GM21528 (cell line): ENCODE results near the gene TBC1D1.
A peak's percentile ranks its signal among the peaks of the same experiment; 100 is the strongest.

ENCODE experiments used
- ATAC-seq: cut with Tn5 transposase; IDR thresholded peaks from one replicate; pipeline ENCODE4 v1.9.1; 2021; ENCODE audit warnings: mild to moderate bottlenecking, moderate library complexity; ENCODE audit not compliant: unreplicated experiment, low FRiP score

Gene TBC1D1

DNA sequence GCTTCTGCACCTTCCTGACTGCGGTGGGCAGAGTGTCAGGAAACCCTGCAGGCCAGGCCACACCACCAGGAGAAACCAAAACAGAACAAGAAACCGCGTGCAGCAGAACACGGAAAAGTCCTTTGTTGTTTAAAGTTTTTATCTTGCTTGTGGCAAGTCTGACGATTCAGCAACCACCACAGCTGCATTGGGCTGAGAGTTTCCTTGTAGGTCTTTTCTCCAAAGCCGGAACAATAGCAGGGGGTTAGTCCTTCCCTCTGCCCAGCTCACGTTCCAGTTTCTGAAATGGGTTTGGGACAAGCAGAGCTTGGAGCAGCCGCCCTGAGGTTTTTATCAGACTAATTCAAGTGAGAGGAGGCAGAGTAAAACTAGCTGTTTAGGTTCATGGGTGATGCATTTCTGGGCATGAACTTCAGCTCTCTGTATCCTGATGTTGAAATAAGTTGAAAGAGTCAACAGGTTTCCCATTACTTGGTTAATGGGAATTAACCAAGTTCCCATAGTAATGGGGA lies 286.2 kb downstream of the TBC1D1 start:
- no peak for ATAC-seq

DNA sequence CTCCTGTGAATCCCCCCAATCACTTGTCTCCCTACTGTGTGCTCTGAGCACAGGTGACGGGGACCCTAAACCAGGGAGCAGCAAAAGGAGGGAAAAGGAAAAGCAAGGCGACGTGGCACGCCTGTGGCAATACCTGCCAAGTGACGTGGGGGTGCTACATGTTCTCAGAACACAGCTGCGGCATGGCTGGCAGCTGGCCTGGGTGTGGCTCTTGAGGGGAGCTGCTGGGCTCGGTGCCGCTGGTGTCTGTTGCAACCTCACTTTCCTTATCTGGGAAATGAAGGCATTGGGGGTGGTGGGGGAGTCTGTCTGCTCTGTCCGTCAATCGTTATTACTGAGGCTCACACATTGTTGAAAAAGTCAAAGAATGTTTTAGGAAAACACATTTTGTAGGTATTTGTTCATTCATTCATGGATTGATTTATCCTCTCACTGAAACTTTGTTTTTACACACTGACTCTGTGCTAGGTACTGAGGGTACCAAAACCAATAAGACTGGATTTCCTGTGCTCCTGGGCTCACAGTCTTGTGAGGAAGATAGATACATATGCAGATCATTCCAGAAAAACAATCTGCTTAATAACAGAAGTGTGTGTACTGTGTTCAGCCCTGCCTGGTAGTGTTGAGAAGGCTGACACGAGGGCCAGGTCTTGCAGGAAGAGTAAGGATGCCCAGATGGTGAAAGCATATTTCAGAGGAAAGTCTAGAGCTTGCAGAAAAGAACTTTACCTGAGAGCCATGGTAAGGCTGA lies 286.9 kb downstream of the TBC1D1 start:
- no peak for ATAC-seq

DNA sequence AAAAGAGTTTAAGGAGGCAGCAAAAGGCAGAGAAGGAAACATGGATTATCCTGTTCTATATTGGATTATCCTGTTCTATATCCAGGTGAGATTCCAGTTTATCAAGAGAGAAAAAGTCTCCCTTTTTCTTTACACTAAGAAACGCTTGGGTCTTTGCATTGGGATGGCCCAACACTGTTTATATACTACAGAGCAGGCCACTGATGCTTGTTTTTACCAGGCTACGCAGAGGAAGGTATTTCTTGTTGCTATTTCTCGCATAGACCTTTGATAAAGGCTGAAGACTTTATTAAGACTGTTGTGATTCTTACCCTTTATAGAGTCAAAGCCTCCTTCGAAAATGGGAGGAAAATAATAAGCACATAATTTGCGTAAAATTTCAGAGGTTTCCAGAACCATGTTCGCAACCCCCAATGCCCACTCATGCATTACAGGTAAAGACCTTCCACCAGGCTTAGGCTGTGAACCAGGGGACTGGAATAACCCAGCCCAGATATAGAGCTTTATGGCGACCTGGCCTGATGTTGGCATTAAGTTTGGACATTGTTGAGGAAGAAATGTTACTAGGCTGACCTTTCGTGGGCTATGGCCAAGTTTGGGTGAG lies 287.6 kb downstream of the TBC1D1 start:
- no peak for ATAC-seq

GRCh38 chr4:38179690-38180377 lies 288.9 kb downstream of the TBC1D1 start:
- peak; percentile 51 for ATAC-seq

- no peak for ATAC-seq
Measured at GRCh38 chr4:38180456-38180855, 289.6 kb downstream of the TBC1D1 start.

- no peak for ATAC-seq
Measured at GRCh38 chr4:38181286-38181685, 290.4 kb downstream of the TBC1D1 start.

- ATAC-seq: no peak
Measured at GRCh38 chr4:38182334-38182998, 291.6 kb downstream of the TBC1D1 start.

DNA sequence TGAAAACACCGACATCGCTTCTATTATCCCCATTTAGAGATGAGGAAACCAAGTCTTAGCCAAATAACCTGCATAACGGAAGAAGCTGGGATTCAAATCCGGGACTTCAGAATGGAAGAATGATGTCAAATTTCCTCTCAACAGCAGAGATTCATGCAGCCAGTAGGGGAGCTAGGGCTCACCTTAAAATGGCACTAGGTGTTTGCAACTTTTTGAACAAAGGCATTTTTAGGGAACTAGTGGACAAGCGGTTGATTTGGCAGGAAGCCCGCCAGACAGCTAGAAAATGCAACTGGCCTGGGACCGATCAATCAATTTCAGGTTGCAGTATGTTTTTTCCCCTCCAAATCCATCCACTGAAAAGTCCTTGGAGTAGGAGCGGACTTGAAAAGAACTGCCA lies 293.5 kb downstream of the TBC1D1 start:
- ATAC-seq: no peak

DNA sequence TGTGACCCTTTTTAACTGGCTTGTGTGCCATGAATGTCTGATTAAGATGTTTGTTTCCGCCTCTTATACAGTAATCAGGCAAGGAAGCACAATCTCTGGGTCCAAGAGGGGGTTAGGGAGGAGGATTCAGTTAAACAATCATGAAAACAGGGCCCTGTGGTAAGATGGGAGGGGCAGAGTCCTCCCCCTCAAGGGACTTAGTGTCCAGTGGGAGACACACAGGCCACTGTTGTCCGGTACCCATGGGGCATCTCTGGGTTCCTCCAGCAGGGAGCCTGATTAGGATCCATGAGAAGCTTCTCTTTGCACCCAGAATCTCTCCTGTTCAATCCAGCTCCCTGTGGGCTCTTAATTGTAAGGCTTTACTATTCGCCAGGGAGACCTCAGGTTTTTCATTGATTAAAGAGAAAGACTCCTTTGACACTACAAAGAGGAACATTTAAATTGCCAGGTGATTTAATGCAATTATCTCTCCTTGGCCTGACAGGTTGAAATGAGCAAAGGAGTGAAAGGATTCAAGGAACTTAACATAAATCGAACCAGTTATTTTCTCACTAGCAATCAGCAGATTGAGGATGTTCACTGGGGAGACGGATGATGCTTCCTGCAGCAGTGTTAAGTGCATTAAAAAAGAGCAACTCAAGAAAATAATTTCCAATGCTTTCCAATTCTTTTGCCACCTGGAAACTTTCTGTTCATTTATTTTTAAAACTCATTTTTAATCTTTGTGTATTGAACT lies 294.7 kb downstream of the TBC1D1 start:
- ATAC-seq: no peak

- no peak for ATAC-seq
Measured at GRCh38 chr4:38188136-38188535, 297.3 kb downstream of the TBC1D1 start.

- ATAC-seq: no peak
Measured at GRCh38 chr4:38188631-38189101, 297.8 kb downstream of the TBC1D1 start.
